ENCODE measurements around the gene COL27A1.

GRCh38 chr9:114117614-114117995 lies 37.7 kb upstream of the COL27A1 start:
- TF ChIP-seq POLR2A (IDR thresholded peaks at IDR 0.05) (no peak), CTCF (IDR thresholded peaks at IDR 0.05) (no peak)

All from testis (tissue), 2 donors.